ENCODE measurements around the gene H2BK1.
A peak's percentile ranks its signal among the peaks of the same experiment; 100 is the strongest.

The H2BK1 gene

DNA sequence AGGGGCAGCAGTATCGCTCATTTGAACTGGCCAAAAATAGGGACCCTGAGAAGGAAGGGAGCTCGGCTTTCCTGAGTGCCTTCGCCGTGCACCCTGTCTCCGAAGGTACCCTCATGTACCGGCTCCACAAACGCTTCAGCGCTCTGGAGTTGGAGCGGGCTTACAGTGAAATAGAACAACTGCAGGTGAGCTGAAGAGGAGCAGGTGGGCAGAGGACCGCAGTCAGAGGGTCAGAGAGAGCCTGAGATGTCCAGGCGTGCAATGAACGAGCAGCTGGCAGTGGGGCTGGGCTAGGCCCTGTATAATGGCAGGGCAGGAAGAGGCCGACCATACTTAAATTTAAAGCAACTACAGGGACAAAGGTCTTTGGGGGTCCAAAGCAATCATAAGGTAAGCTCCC, 26.1 kb upstream of the H2BK1 start:
- no peak for DNase-seq
- no peak overlapping the region for H3K9ac ChIP-seq (ENCODE audit: low read length)
- no peak overlapping the region for H3K18ac ChIP-seq (ENCODE audit: low read length)
- peaks cover 3% of the 10 kb centered on the region for H3K36me3 ChIP-seq (ENCODE audit: control insufficient read depth, insufficient read depth, low read length)
- H3K4me3 ChIP-seq (ENCODE audit: low read length) = no peak overlapping the region
- no peak overlapping the region for H3K4ac ChIP-seq (ENCODE audit: low read depth, low read length)
- H4K8ac ChIP-seq (ENCODE audit: low read depth, low read length) = no peak overlapping the region
- WGBS (ENCODE audit: extremely low coverage, insufficient coverage, low lambda C conversion rate) = no CpG with 5 or more reads among the region's 13 CpGs
- H3K4me2 ChIP-seq (ENCODE audit: low read length) = no peak overlapping the region
- no peak overlapping the region for H4K5ac ChIP-seq (ENCODE audit: low read length)
- H3K27ac ChIP-seq (ENCODE audit: low read depth, low read length) = no peak overlapping the region
- no peak overlapping the region for H3K56ac ChIP-seq (ENCODE audit: low read length)
- no peaks in the 10 kb centered on the region for H3K27me3 ChIP-seq (ENCODE audit: insufficient read depth, low read length, poor library complexity)
- no peak overlapping the region for H2BK120ac ChIP-seq (ENCODE audit: low read depth, low read length)
- peaks cover 14% of the 10 kb centered on the region for H3K79me2 ChIP-seq (ENCODE audit: control insufficient read depth, insufficient read depth, low read length)
- H3K4me1 ChIP-seq (ENCODE audit: control insufficient read depth, low read depth, low read length) = peaks cover 4% of the 10 kb centered on the region
- no peak overlapping the region for H2BK15ac ChIP-seq (replicated peaks; ENCODE audit: low read depth)
- no peak overlapping the region for H2BK5ac ChIP-seq (ENCODE audit: low read length)
- no peak overlapping the region for H3K23ac ChIP-seq (ENCODE audit: low read length)
- no peak overlapping the region for H2AK5ac ChIP-seq (ENCODE audit: low read length)
- H3K79me1 ChIP-seq (ENCODE audit: low read length) = peaks cover 18% of the 10 kb centered on the region

- Histone ChIP-seq H2BK120ac (ENCODE audit: low read depth, low read length) (no peak overlapping the region), H3K9ac (ENCODE audit: low read length) (no peak overlapping the region), H3K79me2 (ENCODE audit: control insufficient read depth, insufficient read depth, low read length) (peaks cover 14% of the 10 kb centered on the region), H3K27me3 (ENCODE audit: insufficient read depth, low read length, poor library complexity) (no peaks in the 10 kb centered on the region), H2BK5ac (ENCODE audit: low read length) (no peak overlapping the region), H3K4me2 (ENCODE audit: low read length) (no peak overlapping the region), H3K27ac (ENCODE audit: low read depth, low read length) (no peak overlapping the region), H2BK15ac (replicated peaks; ENCODE audit: low read depth) (no peak overlapping the region), H3K4me3 (ENCODE audit: low read length) (no peak overlapping the region), H3K18ac (ENCODE audit: low read length) (no peak overlapping the region), H3K4me1 (ENCODE audit: control insufficient read depth, low read depth, low read length) (peaks cover 2% of the 10 kb centered on the region), H3K56ac (ENCODE audit: low read length) (no peak overlapping the region), H3K79me1 (ENCODE audit: low read length) (peaks cover 18% of the 10 kb centered on the region), H3K23ac (ENCODE audit: low read length) (no peak overlapping the region), H4K5ac (ENCODE audit: low read length) (no peak overlapping the region), H2AK5ac (ENCODE audit: low read length) (no peak overlapping the region), H3K36me3 (ENCODE audit: control insufficient read depth, insufficient read depth, low read length) (peaks cover 3% of the 10 kb centered on the region), H3K4ac (ENCODE audit: low read depth, low read length) (no peak overlapping the region), H4K8ac (ENCODE audit: low read depth, low read length) (no peak overlapping the region)
- DNase-seq = no peak
- WGBS (ENCODE audit: extremely low coverage, insufficient coverage, low lambda C conversion rate) = no CpG with 5 or more reads among the region's 28 CpGs
These were observed 25.0 kb upstream of the H2BK1 start for GRCh38 chr7:151235091-151235787.

DNA sequence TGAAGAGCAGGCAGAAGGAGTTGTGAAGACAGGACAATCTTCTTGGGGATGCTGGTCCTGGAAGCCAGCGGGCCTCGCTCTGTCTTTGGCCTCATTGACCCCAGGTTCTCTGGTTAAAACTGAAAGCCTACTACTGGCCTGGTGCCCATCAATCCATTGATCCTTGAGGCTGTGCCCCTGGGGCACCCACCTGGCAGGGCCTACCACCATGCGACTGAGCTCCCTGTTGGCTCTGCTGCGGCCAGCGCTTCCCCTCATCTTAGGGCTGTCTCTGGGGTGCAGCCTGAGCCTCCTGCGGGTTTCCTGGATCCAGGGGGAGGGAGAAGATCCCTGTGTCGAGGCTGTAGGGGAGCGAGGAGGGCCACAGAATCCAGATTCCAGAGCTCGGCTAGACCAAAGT, 23.5 kb upstream of the H2BK1 start:
- Histone ChIP-seq H3K18ac (ENCODE audit: low read length) (no peak overlapping the region), H3K4me1 (ENCODE audit: control insufficient read depth, low read depth, low read length) (peaks cover 2% of the 10 kb centered on the region), H3K4me3 (ENCODE audit: low read length) (no peak overlapping the region), H2BK120ac (ENCODE audit: low read depth, low read length) (no peak overlapping the region), H4K8ac (ENCODE audit: low read depth, low read length) (no peak overlapping the region), H3K79me1 (ENCODE audit: low read length) (peaks cover 18% of the 10 kb centered on the region), H3K27ac (ENCODE audit: low read depth, low read length) (no peak overlapping the region), H3K4me2 (ENCODE audit: low read length) (peak overlapping the region; percentile 91), H2BK5ac (ENCODE audit: low read length) (no peak overlapping the region), H3K79me2 (ENCODE audit: control insufficient read depth, insufficient read depth, low read length) (peaks cover 14% of the 10 kb centered on the region), H3K36me3 (ENCODE audit: control insufficient read depth, insufficient read depth, low read length) (peaks cover 2% of the 10 kb centered on the region), H3K27me3 (ENCODE audit: insufficient read depth, low read length, poor library complexity) (no peaks in the 10 kb centered on the region), H2AK5ac (ENCODE audit: low read length) (no peak overlapping the region), H3K9ac (ENCODE audit: low read length) (peak overlapping the region; percentile 94), H3K23ac (ENCODE audit: low read length) (no peak overlapping the region), H2BK15ac (replicated peaks; ENCODE audit: low read depth) (no peak overlapping the region), H3K4ac (ENCODE audit: low read depth, low read length) (no peak overlapping the region), H4K5ac (ENCODE audit: low read length) (no peak overlapping the region), H3K56ac (ENCODE audit: low read length) (peak overlapping the region; percentile 7)
- no peak for DNase-seq
- WGBS (ENCODE audit: extremely low coverage, insufficient coverage, low lambda C conversion rate) = no CpG with 5 or more reads among the region's 9 CpGs

- H2AK5ac ChIP-seq (ENCODE audit: low read length) = no peak overlapping the region
- peak overlapping the region; percentile 87 for H3K4me3 ChIP-seq (ENCODE audit: low read length)
- peak overlapping the region; percentile 18 for H3K27ac ChIP-seq (ENCODE audit: low read depth, low read length)
- H3K27me3 ChIP-seq (ENCODE audit: insufficient read depth, low read length, poor library complexity) = no peaks in the 10 kb centered on the region
- no peak overlapping the region for H3K18ac ChIP-seq (ENCODE audit: low read length)
- peak overlapping the region; percentile 91 for H3K4me2 ChIP-seq (ENCODE audit: low read length)
- peak; percentile 56 for DNase-seq
- no peak overlapping the region for H2BK5ac ChIP-seq (ENCODE audit: low read length)
- no peak overlapping the region for H2BK120ac ChIP-seq (ENCODE audit: low read depth, low read length)
- H3K79me1 ChIP-seq (ENCODE audit: low read length) = peaks cover 18% of the 10 kb centered on the region
- WGBS (ENCODE audit: extremely low coverage, insufficient coverage, low lambda C conversion rate) = no CpG with 5 or more reads among the region's 36 CpGs
- H3K79me2 ChIP-seq (ENCODE audit: control insufficient read depth, insufficient read depth, low read length) = peaks cover 14% of the 10 kb centered on the region
- H3K36me3 ChIP-seq (ENCODE audit: control insufficient read depth, insufficient read depth, low read length) = peaks cover 2% of the 10 kb centered on the region
- H3K4ac ChIP-seq (ENCODE audit: low read depth, low read length) = peak overlapping the region; percentile 76
- no peak overlapping the region for H4K8ac ChIP-seq (ENCODE audit: low read depth, low read length)
- H3K56ac ChIP-seq (ENCODE audit: low read length) = peak overlapping the region; percentile 95
- no peak overlapping the region for H4K5ac ChIP-seq (ENCODE audit: low read length)
- peaks cover 2% of the 10 kb centered on the region for H3K4me1 ChIP-seq (ENCODE audit: control insufficient read depth, low read depth, low read length)
- H2BK15ac ChIP-seq (replicated peaks; ENCODE audit: low read depth) = no peak overlapping the region
- H3K9ac ChIP-seq (ENCODE audit: low read length) = peak overlapping the region; percentile 94
- peak overlapping the region; percentile 74 for H3K23ac ChIP-seq (ENCODE audit: low read length)
These were observed 22.8 kb upstream of the H2BK1 start for GRCh38 chr7:151232917-151233701.

- H3K4me3 ChIP-seq (ENCODE audit: low read length) = peak within 1 kb of the TSS; percentile 87
- H2BK15ac ChIP-seq (replicated peaks; ENCODE audit: low read depth) = no peak within 1 kb of the TSS
- WGBS (ENCODE audit: extremely low coverage, insufficient coverage, low lambda C conversion rate) = no CpG with 5 or more reads among the region's 79 CpGs
- peaks cover 18% of the 10 kb centered on the region for H3K79me1 ChIP-seq (ENCODE audit: low read length)
- H3K56ac ChIP-seq (ENCODE audit: low read length) = peak within 1 kb of the TSS; percentile 95
- peak within 1 kb of the TSS; percentile 91 for H3K4me2 ChIP-seq (ENCODE audit: low read length)
- peak within 1 kb of the TSS; percentile 94 for H3K9ac ChIP-seq (ENCODE audit: low read length)
- peak within 1 kb of the TSS; percentile 5 for H2BK120ac ChIP-seq (ENCODE audit: low read depth, low read length)
- peaks cover 2% of the 10 kb centered on the region for H3K36me3 ChIP-seq (ENCODE audit: control insufficient read depth, insufficient read depth, low read length)
- peak within 1 kb of the TSS; percentile 69 for H3K18ac ChIP-seq (ENCODE audit: low read length)
- H3K27ac ChIP-seq (ENCODE audit: low read depth, low read length) = peak within 1 kb of the TSS; percentile 18
- H3K79me2 ChIP-seq (ENCODE audit: control insufficient read depth, insufficient read depth, low read length) = peaks cover 14% of the 10 kb centered on the region
- no peak within 1 kb of the TSS for H4K8ac ChIP-seq (ENCODE audit: low read depth, low read length)
- no peak within 1 kb of the TSS for H2BK5ac ChIP-seq (ENCODE audit: low read length)
- peak within 1 kb of the TSS; percentile 76 for H3K4ac ChIP-seq (ENCODE audit: low read depth, low read length)
- H4K5ac ChIP-seq (ENCODE audit: low read length) = no peak within 1 kb of the TSS
- H3K27me3 ChIP-seq (ENCODE audit: insufficient read depth, low read length, poor library complexity) = no peaks in the 10 kb centered on the region
- H3K23ac ChIP-seq (ENCODE audit: low read length) = peak within 1 kb of the TSS; percentile 74
- H2AK5ac ChIP-seq (ENCODE audit: low read length) = no peak within 1 kb of the TSS
- DNase-seq = peak; percentile 84
- peaks cover 3% of the 10 kb centered on the region for H3K4me1 ChIP-seq (ENCODE audit: control insufficient read depth, low read depth, low read length)
These were observed 22.0 kb upstream of the H2BK1 start, which contains the start of gene CHPF2 for GRCh38 chr7:151232091-151232916. Gene CHPF2 (plus strand): TSS chr7:151232483. CDS start chr7:151234012, 1,529 bp downstream.
